BJ (cell line): Measurements from ENCODE around the gene CDC42EP3. TPM values are rescaled to one million over a fixed set of nuclear protein-coding genes. Genes with fewer than 3 reads are reported as not detected.

Experiments used
- CTCF ChIA-PET: fragments of 350-600 bp; formaldehyde crosslinking; extraction: SDS; loops from one replicate; lab custom pipeline; 2021; ENCODE audit warnings: antibody characterized with exemption, inconsistent platforms; lab: Yijun Ruan, JAX
- POLR2A ChIA-PET: fragments of 300-600 bp; sonication (Branson Sonifier 250); formaldehyde crosslinking; extraction: SDS; loops from one replicate; lab custom pipeline; 2021; ENCODE audit warnings: antibody characterized with exemption; lab: Charles Lee
- DNase-seq: peaks from one replicate; pipeline ENCODE4 v3.0.0-alpha.2; 2011; ENCODE audit warnings: low read depth
- H3K27me3 ChIP-seq: 2 replicates; pipeline ENCODE4 v1.6.0; 2011; ENCODE audit warnings: low read length; ENCODE audit not compliant: control insufficient read depth, insufficient read depth
- H3K36me3 ChIP-seq: 2 replicates; pipeline ENCODE4 v1.5.1; 2011; ENCODE audit warnings: low read length; ENCODE audit not compliant: control insufficient read depth, insufficient read depth
- H3K4me3 ChIP-seq: 2 replicates; pipeline ENCODE4 v1.5.1; 2011; ENCODE audit warnings: low read depth, mild to moderate bottlenecking, control low read depth, low read length
- CTCF ChIP-seq: IDR thresholded peaks from 2 replicates; pipeline ENCODE4 v1.5.1; 2011; ENCODE audit warnings: low read depth, mild to moderate bottlenecking, control low read depth, inconsistent platforms, low read length, moderate library complexity; ENCODE audit not compliant: insufficient read depth
- polyA plus RNA-seq: library from polyadenylated mRNA; depleted of rRNA; stranded (reverse); fragments of >200 nt; gene quantifications from 2 replicates; pipeline ENCODE4 v1.2.3, GENCODE V29; 2011

CDC42EP3 gene
- polyA plus RNA-seq, 1 experiment: 191 TPM

GRCh38 chr2:37610638-37611289 is 60.7 kb downstream of the CDC42EP3 start:
- no peak overlapping the region for H3K4me3 ChIP-seq
- no peaks in the 10 kb centered on the region for H3K27me3 ChIP-seq
- ChIA-PET CTCF (interaction anchor here (0.6 to 1.3 kb wide), 3 partner anchors 13 to 267 kb away, joined by 3 to 5 read pairs (median 4); no protein-coding TSS in a partner anchor), POLR2A (interaction anchor here (1.0 kb wide), 1 partner anchor 21 kb away, joined by 3 read pairs; no protein-coding TSS in a partner anchor)
- DNase-seq: peak; percentile 93
- H3K36me3 ChIP-seq: no peaks in the 10 kb centered on the region
- TF ChIP-seq CTCF: no peak

GRCh38 chr2:37609782-37610181 is 61.7 kb downstream of the CDC42EP3 start:
- Histone ChIP-seq H3K36me3 (no peaks in the 10 kb centered on the region), H3K4me3 (no peak overlapping the region), H3K27me3 (no peaks in the 10 kb centered on the region)
- ChIA-PET CTCF (interaction anchor here (1.0 kb wide), 1 partner anchor 10 kb away, joined by 3 read pairs; no protein-coding TSS in a partner anchor), POLR2A (no interaction called here)
- DNase-seq: no peak
- no peak for TF ChIP-seq CTCF

- Histone ChIP-seq H3K36me3 (no peaks in the 10 kb centered on the region), H3K27me3 (no peaks in the 10 kb centered on the region), H3K4me3 (no peak overlapping the region)
- CTCF ChIA-PET: no interaction called here
- no peak for TF ChIP-seq CTCF
- DNase-seq: no peak
- POLR2A ChIA-PET: no interaction called here
These were observed 66.7 kb downstream of the CDC42EP3 start for GRCh38 chr2:37604716-37605115.

GRCh38 chr2:37602702-37603101 is 68.7 kb downstream of the CDC42EP3 start:
- H3K4me3 ChIP-seq: no peak overlapping the region
- no peaks in the 10 kb centered on the region for H3K27me3 ChIP-seq
- CTCF ChIA-PET: no interaction called here
- H3K36me3 ChIP-seq: no peaks in the 10 kb centered on the region
- no peak for TF ChIP-seq CTCF
- POLR2A ChIA-PET: no interaction called here
- no peak for DNase-seq

GRCh38 chr2:37602040-37602439 is 69.4 kb downstream of the CDC42EP3 start:
- DNase-seq: no peak
- H3K36me3 ChIP-seq: no peaks in the 10 kb centered on the region
- ChIA-PET CTCF (no interaction called here), POLR2A (interaction anchor here (0.6 kb wide), 1 partner anchor 113 kb away, joined by 3 read pairs; no protein-coding TSS in a partner anchor)
- H3K27me3 ChIP-seq: no peaks in the 10 kb centered on the region
- no peak for TF ChIP-seq CTCF
- no peak overlapping the region for H3K4me3 ChIP-seq
